ENCODE measurements around the gene RPS6KB1.
"Not testable (repeated sequence)": the region's sequence is repeated elsewhere in the genome, so short reads cannot be mapped to it uniquely, and the experiment has no call there.

- not testable (repeated sequence) for TF ChIP-seq CTCF (IDR thresholded peaks at IDR 0.05 in 8 of 11, conservative IDR thresholded peaks at IDR 0.05 in 3 of 11); POLR2A (IDR thresholded peaks at IDR 0.05); POLR2AphosphoS5 (IDR thresholded peaks at IDR 0.05)
These were observed 103.7 kb downstream of the RPS6KB1 start for GRCh38 chr17:59996608-59997007.
